ENCODE measurements around the gene NMT2. TPM values are rescaled to one million over a fixed set of nuclear protein-coding genes. Genes with fewer than 3 reads are reported as not detected.

The NMT2 gene
- total RNA-seq, 1 experiment from 2014 or later, result 11.8 TPM

GRCh38 chr10:15182540-15183207, 14.2 kb upstream of the NMT2 start:
- H4K20me1 ChIP-seq (ENCODE audit: control insufficient read depth, insufficient read depth, insufficient read length), result no peaks in the 10 kb centered on the region
- H3K27ac ChIP-seq (ENCODE audit: insufficient read length, low read depth, low read length), result no peak overlapping the region
- H2BK12ac ChIP-seq (ENCODE audit: insufficient read length, low read depth, low read length), result no peak overlapping the region
- no peak overlapping the region for H2BK20ac ChIP-seq (ENCODE audit: low read depth, low read length, poor library complexity, severe bottlenecking)
- no peak overlapping the region for H3K4ac ChIP-seq (ENCODE audit: low read depth, low read length)
- DNase-seq, result no peak
- Mint-ChIP-seq H3K9me3 (no peaks in the 10 kb centered on the region; a peak in 1 of 5 replicates), H3K27me3 (ENCODE audit: low read depth) (peaks cover 11% of the 10 kb centered on the region), H3K27ac (no peak overlapping the region), H3K4me3 (no peak overlapping the region), H3K4me1 (no peaks in the 10 kb centered on the region), H3K36me3 (ENCODE audit: insufficient read depth in 1 of 3, low read depth in 3 of 3) (no peaks in the 10 kb centered on the region)
- H2BK120ac ChIP-seq (ENCODE audit: low read depth, low read length, poor library complexity, severe bottlenecking), result no peak overlapping the region
- H3K27me3 ChIP-seq (ENCODE audit: insufficient read depth, low read length), result 0 out of 2 replicates have a peak, but pooled peaks cover 2% of the 10 kb centered on the region
- no peak overlapping the region for H3K9ac ChIP-seq (ENCODE audit: extremely low read depth, insufficient read length, low read length)
- H2AK5ac ChIP-seq (ENCODE audit: insufficient read length, low read length), result no peak overlapping the region
- H3K56ac ChIP-seq (ENCODE audit: insufficient read length, low read depth, low read length), result no peak overlapping the region
- H2AFZ ChIP-seq (ENCODE audit: low read length), result no peak overlapping the region
- H2BK5ac ChIP-seq (ENCODE audit: insufficient read length, low read length), result no peak overlapping the region
- H3K9me3 ChIP-seq (ENCODE audit: control insufficient read depth, low read depth, low read length), result no peaks in the 10 kb centered on the region
- H4K5ac ChIP-seq (ENCODE audit: insufficient read length, low read depth, low read length), result no peak overlapping the region
- H3K79me2 ChIP-seq (ENCODE audit: insufficient read depth, low read length), result no peaks in the 10 kb centered on the region
- H3K14ac ChIP-seq (ENCODE audit: insufficient read depth, low read length), result no peak overlapping the region
- no peak for TF ChIP-seq CTCF (conservative IDR thresholded peaks at IDR 0.05)
- WGBS (ENCODE audit: extremely low coverage, insufficient read length, low lambda C conversion rate), result no CpG with 5 or more reads among the region's 8 CpGs
- H3T11ph ChIP-seq (ENCODE audit: low read length), result no peak overlapping the region
- no peaks in the 10 kb centered on the region for H3K4me1 ChIP-seq (ENCODE audit: insufficient read depth, low read length)
- no peaks in the 10 kb centered on the region for H3K79me1 ChIP-seq (ENCODE audit: insufficient read depth, low read depth, low read length, poor library complexity, severe bottlenecking)
- no peak overlapping the region for H3K4me2 ChIP-seq (ENCODE audit: insufficient read depth, insufficient read length, low read length)
- no peaks in the 10 kb centered on the region for H3K23me2 ChIP-seq (ENCODE audit: insufficient read length, low read depth, low read length, poor library complexity, severe bottlenecking)
- H3K18ac ChIP-seq (ENCODE audit: insufficient read length, low read depth, low read length), result no peak overlapping the region
- H4K91ac ChIP-seq (ENCODE audit: insufficient read length, low read depth, low read length), result no peak overlapping the region
- H3K23ac ChIP-seq (ENCODE audit: insufficient read length, low read depth, low read length), result no peak overlapping the region
- no peak overlapping the region for H4K8ac ChIP-seq (replicated peaks; ENCODE audit: insufficient read length, low read depth, low read length)
- no peak overlapping the region for H2BK15ac ChIP-seq (ENCODE audit: low read depth, low read length)
